SK-N-SH (cell line): ENCODE data around the gene IFT74. TPM values are rescaled to one million over a fixed set of nuclear protein-coding genes. Genes with fewer than 3 reads are reported as not detected.

Experiments used
- CTCF ChIA-PET: fragments of 300-600, 350-600 bp; formaldehyde crosslinking; extraction: SDS; loops from one replicate; lab custom pipeline; 2021; lab: Yijun Ruan, JAX
- POLR2A ChIA-PET: fragments of 350-600 bp; sonication (Branson Sonifier 250); formaldehyde crosslinking; extraction: SDS; loops from one replicate; lab custom pipeline; 2020; ENCODE audit warnings: antibody characterized with exemption, inconsistent platforms; lab: Yijun Ruan, JAX
- DNase-seq: peaks from one replicate; pipeline ENCODE4 v3.0.0; 2012
- H2AFZ ChIP-seq: fragments of 200-600 bp; sonication (generic); 2 replicates; pipeline ENCODE4 v1.8.1; 2016; ENCODE audit warnings: antibody characterized with exemption, mild to moderate bottlenecking, low read depth
- H3F3A ChIP-seq: fragments of 200-600 bp; sonication (generic); replicated peaks from 2 replicates; pipeline ENCODE3; 2016; ENCODE audit warnings: antibody characterized with exemption, mild to moderate bottlenecking; ENCODE audit not compliant: insufficient read depth
- H3K27ac ChIP-seq, 2 experiments: fragments of 200-500 bp in 1 of 2; fragments of 200-600 bp in 1 of 2; sonication (Bioruptor generic) in 1 of 2; sonication (generic), shearing (Covaris generic) in 1 of 2; 2 replicates each; pipeline versions ENCODE4 v1.5.1 to v1.6.1; 2014 to 2016; ENCODE audit warnings: low read depth in 2 of 2, inconsistent platforms in 1 of 2, low read length in 1 of 2, mild to moderate bottlenecking in 1 of 2, mixed read lengths in 1 of 2
- H3K27me3 ChIP-seq: fragments of 200-600 bp; sonication (generic), shearing (Covaris generic); 2 replicates; pipeline ENCODE4 v1.6.1; 2016; ENCODE audit warnings: mixed run types; ENCODE audit not compliant: insufficient read depth
- H3K36me3 ChIP-seq, 2 experiments: fragments of 200-500 bp in 1 of 2; fragments of 200-600 bp in 1 of 2; sonication (Bioruptor generic) in 1 of 2; sonication (generic) in 1 of 2; replicated peaks in 1 of 2; 2 replicates each; pipeline versions ENCODE3 to v1.5.1; 2014 to 2016; ENCODE audit warnings: low read length in 1 of 2, mild to moderate bottlenecking in 1 of 2; ENCODE audit not compliant: insufficient read depth in 2 of 2, control insufficient read depth in 1 of 2
- H3K4me1 ChIP-seq, 2 experiments: fragments of 200-500 bp in 1 of 2; fragments of 200-600 bp in 1 of 2; sonication (Bioruptor generic) in 1 of 2; sonication (generic), shearing (Covaris generic) in 1 of 2; 2 replicates each; pipeline versions ENCODE4 v1.5.1 to v1.6.1; 2014 to 2016; ENCODE audit warnings: low read depth in 1 of 2, low read length in 1 of 2, mixed run types in 1 of 2; ENCODE audit not compliant: insufficient read depth in 2 of 2, control insufficient read depth in 1 of 2
- H3K4me2 ChIP-seq: fragments of 200-600 bp; sonication (generic), shearing (Covaris generic); 2 replicates; pipeline ENCODE4 v1.6.1; 2017; ENCODE audit warnings: mixed run types
- H3K4me3 ChIP-seq, 2 experiments: fragments of 200-500 bp in 1 of 2; fragments of 200-600 bp in 1 of 2; sonication (Bioruptor generic) in 1 of 2; sonication (generic), shearing (Covaris generic) in 1 of 2; 2 replicates each; pipeline versions ENCODE4 v1.5.1 to v1.8.1; 2014 to 2016; ENCODE audit warnings: low read depth in 2 of 2, inconsistent platforms in 1 of 2, low read length in 1 of 2, mild to moderate bottlenecking in 1 of 2, mixed read lengths in 1 of 2, moderate library complexity in 1 of 2
- H3K79me2 ChIP-seq: fragments of 200-600 bp; sonication (generic); 2 replicates; pipeline ENCODE4 v1.8.1; 2017; ENCODE audit warnings: mild to moderate bottlenecking; ENCODE audit not compliant: insufficient read depth
- H3K9ac ChIP-seq: fragments of 200-600 bp; sonication (generic); 2 replicates; pipeline ENCODE4 v1.6.1; 2017; ENCODE audit warnings: mixed run types
- H3K9me2 ChIP-seq: fragments of 200-600 bp; sonication (generic); 2 replicates; pipeline ENCODE4 v1.6.1; 2017; ENCODE audit warnings: mixed run types
- H3K9me3 ChIP-seq: fragments of 200-600 bp; sonication (generic); 2 replicates; pipeline ENCODE4 v1.6.1; 2017; ENCODE audit warnings: mixed run types, mild to moderate bottlenecking, moderate library complexity
- H4K20me1 ChIP-seq: fragments of 200-600 bp; sonication (generic); 2 replicates; pipeline ENCODE4 v1.6.1; 2017; ENCODE audit warnings: mild to moderate bottlenecking, mixed run types; ENCODE audit not compliant: insufficient read depth
- CHD2 ChIP-seq: fragments of 150-350 bp; IDR thresholded peaks from 2 replicates; pipeline ENCODE4 v1.6.1; 2018; ENCODE audit warnings: low read length; ENCODE audit not compliant: partially characterized antibody
- ELF1 ChIP-seq: IDR thresholded peaks from 2 replicates; pipeline ENCODE4 v1.4.0; 2012
- EZH2phosphoT487 ChIP-seq: fragments of 200-600 bp; sonication (generic); IDR thresholded peaks from 2 replicates; pipeline ENCODE4 v1.6.1; 2017; ENCODE audit warnings: low read depth, mixed run types, mild to moderate bottlenecking, antibody characterized with exemption, moderate library complexity, borderline replicate concordance
- FOXJ3 ChIP-seq: sonication (generic); formaldehyde crosslinking; IDR thresholded peaks from 2 replicates; pipeline ENCODE4 v1.5.1; 2020; ENCODE audit warnings: mild to moderate bottlenecking, missing genetic modification reagents
- JUND ChIP-seq: IDR thresholded peaks from 2 replicates; pipeline ENCODE4 v1.4.0; 2012
- MEF2A ChIP-seq: IDR thresholded peaks from 2 replicates; pipeline ENCODE4 v1.4.0; 2012; ENCODE audit warnings: low read depth, borderline replicate concordance
- MXI1 ChIP-seq: IDR thresholded peaks from 2 replicates; pipeline ENCODE4 v1.6.1; 2012; ENCODE audit warnings: mild to moderate bottlenecking, low read depth, low read length, improper control_type of control experiment
- POLR2AphosphoS5 ChIP-seq: IDR thresholded peaks from 2 replicates; pipeline ENCODE4 v1.6.1; 2012; ENCODE audit warnings: low read depth, low read length
- RCOR1 ChIP-seq: fragments of 150-350 bp; IDR thresholded peaks from 2 replicates; pipeline ENCODE4 v1.6.1; 2017; ENCODE audit warnings: antibody characterized with exemption, low read length
- RFX5 ChIP-seq: IDR thresholded peaks from 2 replicates; pipeline ENCODE4 v1.6.1; 2012; ENCODE audit warnings: mild to moderate bottlenecking, improper control_type of control experiment, low read length
- RXRA ChIP-seq: IDR thresholded peaks from 2 replicates; pipeline ENCODE4 v1.4.0; 2012; ENCODE audit warnings: low read depth, mild to moderate bottlenecking, borderline replicate concordance
- SMC3 ChIP-seq: IDR thresholded peaks from 2 replicates; pipeline ENCODE4 v1.6.1; 2012; ENCODE audit warnings: low read depth, low read length, improper control_type of control experiment
- TCF12 ChIP-seq: IDR thresholded peaks from 2 replicates; pipeline ENCODE4 v1.4.0; 2012
- TEAD4 ChIP-seq: IDR thresholded peaks from 2 replicates; pipeline ENCODE4 v1.4.0; 2012; ENCODE audit warnings: mild to moderate bottlenecking, borderline replicate concordance; ENCODE audit not compliant: insufficient read depth
- YY1 ChIP-seq: IDR thresholded peaks from 2 replicates; pipeline ENCODE4 v1.4.0; 2012; ENCODE audit warnings: low read depth, mild to moderate bottlenecking
- WGBS: methylation state at CpG from one replicate; pipeline ENCODE4 v1.1.6; 2017; ENCODE audit warnings: low lambda C conversion rate; 5-methylcytosine and 5-hydroxymethylcytosine counted together
- polyA plus RNA-seq, 3 experiments: library from polyadenylated mRNA; depleted of rRNA; stranded (reverse); fragments of >200 nt; gene quantifications; 2 replicates each; pipeline ENCODE4 v1.2.3, GENCODE V29; 2012
- TF ChIP-seq, protein P1 (sequence below): IDR thresholded peaks from 2 replicates; pipeline ENCODE4 v1.4.0; 2012; ENCODE audit warnings: low read depth, borderline replicate concordance
- TF ChIP-seq, protein P2 (sequence below): fragments of 150-350 bp; IDR thresholded peaks from 2 replicates; pipeline ENCODE4 v1.6.1; 2016; ENCODE audit warnings: mild to moderate bottlenecking, low read depth, low read length
- TF ChIP-seq, protein P3 (sequence below): fragments of 150-350 bp; IDR thresholded peaks from 2 replicates; pipeline ENCODE4 v1.6.1; 2017; ENCODE audit warnings: antibody characterized with exemption, low read length, low read depth, borderline replicate concordance
- TF ChIP-seq, protein P4 (sequence below): IDR thresholded peaks from 2 replicates; pipeline ENCODE4; 2012

Gene IFT74
- polyA plus RNA-seq, 1 of the 3 experiments (the other 2 are of a cell fraction): 6.3 TPM

DNA sequence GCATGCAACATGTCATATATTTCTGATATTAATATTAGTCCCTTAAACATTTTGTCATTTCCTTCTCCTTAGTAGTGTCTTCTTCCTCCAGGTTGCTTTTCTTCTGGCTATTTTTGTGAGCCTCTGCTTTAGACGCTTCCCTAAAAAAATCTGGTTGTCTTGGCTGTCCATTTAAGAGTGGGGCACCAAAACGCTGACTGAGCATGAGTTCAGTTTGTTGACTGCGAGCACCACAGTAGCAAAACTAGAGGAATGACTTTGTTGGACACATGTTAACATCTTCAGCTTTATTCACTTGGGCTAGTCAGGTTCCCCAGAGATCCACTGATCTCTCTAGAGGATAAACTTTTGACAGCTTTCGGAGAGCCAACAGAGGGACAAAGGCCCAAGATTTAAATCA is 133.5 kb downstream of the IFT74 start (continued):
- TF ChIP-seq, protein P1, sequence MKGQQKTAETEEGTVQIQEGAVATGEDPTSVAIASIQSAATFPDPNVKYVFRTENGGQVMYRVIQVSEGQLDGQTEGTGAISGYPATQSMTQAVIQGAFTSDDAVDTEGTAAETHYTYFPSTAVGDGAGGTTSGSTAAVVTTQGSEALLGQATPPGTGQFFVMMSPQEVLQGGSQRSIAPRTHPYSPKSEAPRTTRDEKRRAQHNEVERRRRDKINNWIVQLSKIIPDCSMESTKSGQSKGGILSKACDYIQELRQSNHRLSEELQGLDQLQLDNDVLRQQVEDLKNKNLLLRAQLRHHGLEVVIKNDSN: no peak
- TF ChIP-seq MEF2A (no peak), TEAD4 (no peak), SMC3 (no peak)
- TF ChIP-seq, all 33 proteins: peak for 0

DNA sequence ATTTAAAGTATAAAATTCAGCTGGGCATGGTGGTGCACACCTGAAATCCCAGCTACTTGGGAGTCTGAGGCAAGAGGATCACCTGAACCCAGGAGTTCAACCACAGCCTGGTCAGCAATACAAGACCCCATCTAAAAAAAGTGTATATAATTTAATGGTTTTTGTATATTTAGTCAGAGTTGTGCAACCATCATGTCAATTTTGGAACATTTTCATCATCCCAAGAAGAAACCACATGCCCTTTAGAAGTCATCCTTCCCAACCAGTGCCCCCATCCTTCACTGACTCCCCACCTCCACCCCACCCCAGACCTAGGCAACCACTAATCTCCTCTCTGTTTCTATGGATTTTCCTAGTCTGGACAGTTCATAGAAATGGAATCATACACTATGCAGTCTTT is 134.0 kb downstream of the IFT74 start:
- Histone ChIP-seq H3K27ac (no peak overlapping the region), H3K4me1 (peaks cover 0 to 35% of the 10 kb centered on the region in 2 experiments), H3K27me3 (no peaks in the 10 kb centered on the region), H3K9me2 (no peaks in the 10 kb centered on the region), H3K9ac (no peak overlapping the region), H3K4me3 (no peak overlapping the region), H4K20me1 (no peaks in the 10 kb centered on the region), H3F3A (peaks cover 23% of the 10 kb centered on the region), H3K4me2 (no peak overlapping the region), H3K79me2 (no peaks in the 10 kb centered on the region), H2AFZ (no peak overlapping the region), H3K36me3 (no peaks in the 10 kb centered on the region), H3K9me3 (no peaks in the 10 kb centered on the region)
- no peak for DNase-seq
- POLR2A ChIA-PET: no interaction called here
- CTCF ChIA-PET: no interaction called here
- TF ChIP-seq SMC3: no peak
- no peak for TF ChIP-seq YY1
- no peak for TF ChIP-seq RFX5
- TF ChIP-seq, protein P1: no peak
- TF ChIP-seq, protein P2, sequence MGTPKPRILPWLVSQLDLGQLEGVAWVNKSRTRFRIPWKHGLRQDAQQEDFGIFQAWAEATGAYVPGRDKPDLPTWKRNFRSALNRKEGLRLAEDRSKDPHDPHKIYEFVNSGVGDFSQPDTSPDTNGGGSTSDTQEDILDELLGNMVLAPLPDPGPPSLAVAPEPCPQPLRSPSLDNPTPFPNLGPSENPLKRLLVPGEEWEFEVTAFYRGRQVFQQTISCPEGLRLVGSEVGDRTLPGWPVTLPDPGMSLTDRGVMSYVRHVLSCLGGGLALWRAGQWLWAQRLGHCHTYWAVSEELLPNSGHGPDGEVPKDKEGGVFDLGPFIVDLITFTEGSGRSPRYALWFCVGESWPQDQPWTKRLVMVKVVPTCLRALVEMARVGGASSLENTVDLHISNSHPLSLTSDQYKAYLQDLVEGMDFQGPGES: no peak
- TF ChIP-seq FOXJ3 (CRISPR knock-in tag): no peak
- TF ChIP-seq TEAD4: no peak
- no peak for TF ChIP-seq RCOR1

DNA sequence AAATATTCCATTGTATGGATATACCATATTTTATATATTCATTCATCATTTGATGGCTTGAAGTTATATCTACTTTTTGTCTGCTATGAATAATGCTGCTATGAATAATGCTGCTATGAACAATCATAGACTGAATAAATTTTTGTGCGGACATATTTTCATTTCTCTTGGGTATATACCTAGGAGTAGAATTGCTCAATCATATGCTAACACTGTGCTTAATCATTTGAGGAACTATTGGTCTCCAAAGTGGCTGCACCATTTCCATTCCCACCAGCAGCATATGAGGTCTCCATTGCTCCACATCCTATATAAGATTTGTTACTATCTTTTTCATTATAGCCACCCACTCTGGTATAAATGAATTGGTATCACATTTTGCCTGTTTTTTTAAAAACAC is 134.5 kb downstream of the IFT74 start:
- Histone ChIP-seq H4K20me1 (no peaks in the 10 kb centered on the region), H3K27me3 (no peaks in the 10 kb centered on the region), H3F3A (peaks cover 23% of the 10 kb centered on the region), H3K4me2 (no peak overlapping the region), H2AFZ (no peak overlapping the region), H3K9me2 (no peaks in the 10 kb centered on the region), H3K4me1 (peaks cover 0 to 35% of the 10 kb centered on the region in 2 experiments), H3K79me2 (no peaks in the 10 kb centered on the region), H3K27ac (no peak overlapping the region), H3K4me3 (no peak overlapping the region), H3K36me3 (no peaks in the 10 kb centered on the region), H3K9ac (no peak overlapping the region), H3K9me3 (no peaks in the 10 kb centered on the region)
- POLR2A ChIA-PET: no interaction called here
- 93% methylated on average over 1 of the region's 1 CpG for WGBS
- CTCF ChIA-PET: no interaction called here
- no peak for DNase-seq
- TF ChIP-seq, protein P1: no peak
- TF ChIP-seq ELF1: no peak
- no peak for TF ChIP-seq TCF12
- no peak for TF ChIP-seq EZH2phosphoT487
- TF ChIP-seq POLR2AphosphoS5: no peak
- TF ChIP-seq JUND: no peak
- TF ChIP-seq CHD2: no peak
- no peak for TF ChIP-seq MXI1
- TF ChIP-seq, protein P3, sequence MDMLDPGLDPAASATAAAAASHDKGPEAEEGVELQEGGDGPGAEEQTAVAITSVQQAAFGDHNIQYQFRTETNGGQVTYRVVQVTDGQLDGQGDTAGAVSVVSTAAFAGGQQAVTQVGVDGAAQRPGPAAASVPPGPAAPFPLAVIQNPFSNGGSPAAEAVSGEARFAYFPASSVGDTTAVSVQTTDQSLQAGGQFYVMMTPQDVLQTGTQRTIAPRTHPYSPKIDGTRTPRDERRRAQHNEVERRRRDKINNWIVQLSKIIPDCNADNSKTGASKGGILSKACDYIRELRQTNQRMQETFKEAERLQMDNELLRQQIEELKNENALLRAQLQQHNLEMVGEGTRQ: no peak
- no peak for TF ChIP-seq RFX5
- TF ChIP-seq, protein P4, sequence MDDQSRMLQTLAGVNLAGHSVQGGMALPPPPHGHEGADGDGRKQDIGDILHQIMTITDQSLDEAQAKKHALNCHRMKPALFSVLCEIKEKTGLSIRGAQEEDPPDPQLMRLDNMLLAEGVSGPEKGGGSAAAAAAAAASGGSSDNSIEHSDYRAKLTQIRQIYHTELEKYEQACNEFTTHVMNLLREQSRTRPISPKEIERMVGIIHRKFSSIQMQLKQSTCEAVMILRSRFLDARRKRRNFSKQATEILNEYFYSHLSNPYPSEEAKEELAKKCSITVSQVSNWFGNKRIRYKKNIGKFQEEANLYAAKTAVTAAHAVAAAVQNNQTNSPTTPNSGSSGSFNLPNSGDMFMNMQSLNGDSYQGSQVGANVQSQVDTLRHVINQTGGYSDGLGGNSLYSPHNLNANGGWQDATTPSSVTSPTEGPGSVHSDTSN: no peak
- TF ChIP-seq, protein P2: no peak
- no peak for TF ChIP-seq RXRA
